ENCODE results near the gene MAP3K6.

MAP3K6 gene

GRCh38 chr1:27331426-27331825 lies 35.3 kb downstream of the MAP3K6 start:
- DNase-seq, result no peak

DNA sequence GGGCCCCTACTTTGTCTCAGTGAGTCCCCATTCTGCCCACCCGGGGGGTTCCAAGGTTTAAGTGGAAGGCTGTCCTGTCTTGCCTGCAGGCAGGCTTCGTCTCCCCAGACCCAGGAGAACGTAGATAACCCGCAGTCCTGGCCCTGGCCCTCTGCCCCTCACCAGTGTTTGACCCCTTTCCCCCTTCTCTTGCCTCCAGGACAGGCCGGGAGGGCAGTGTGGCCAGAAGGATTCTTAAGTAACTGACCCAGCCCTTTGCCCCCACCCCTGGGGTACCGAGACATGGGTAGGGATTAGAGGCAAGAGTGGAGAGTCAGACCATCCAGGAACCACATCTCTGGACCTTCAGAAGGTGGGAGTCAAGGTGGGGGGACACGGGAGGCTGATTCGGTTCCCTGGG lies 36.0 kb downstream of the MAP3K6 start:
- DNase-seq, result no peak

DNA sequence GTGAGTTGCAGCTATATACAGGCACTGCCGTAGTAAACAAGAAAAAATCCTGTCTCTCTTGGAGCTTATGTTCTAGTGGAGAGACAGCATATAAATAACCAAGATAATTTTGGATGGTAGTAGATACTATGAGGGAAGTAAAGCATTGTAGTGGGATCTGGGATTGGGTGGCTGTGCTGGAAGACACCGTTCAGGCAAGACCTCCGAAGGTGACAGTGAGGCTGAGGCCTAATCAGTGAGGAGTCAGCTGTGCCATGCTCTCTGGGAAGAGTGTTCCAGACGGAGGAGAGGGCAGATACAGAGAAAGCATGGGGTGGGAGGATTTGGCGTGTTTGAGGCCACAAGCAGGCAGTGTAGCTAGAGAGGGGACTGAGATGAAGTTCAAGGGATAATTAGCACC lies 38.8 kb downstream of the MAP3K6 start:
- DNase-seq, result no peak

- no peak for DNase-seq
These were observed 41.5 kb downstream of the MAP3K6 start for GRCh38 chr1:27325286-27325685.

GRCh38 chr1:27322569-27323240 lies 44.1 kb downstream of the MAP3K6 start:
- DNase-seq, result no peak

- peak; percentile 96 for DNase-seq
These were observed 44.8 kb downstream of the MAP3K6 start, which contains the start of gene TMEM222 for GRCh38 chr1:27321813-27322568. Gene TMEM222 (plus strand): TSS chr1:27322163. CDS start chr1:27322198, 35 bp downstream.

DNA sequence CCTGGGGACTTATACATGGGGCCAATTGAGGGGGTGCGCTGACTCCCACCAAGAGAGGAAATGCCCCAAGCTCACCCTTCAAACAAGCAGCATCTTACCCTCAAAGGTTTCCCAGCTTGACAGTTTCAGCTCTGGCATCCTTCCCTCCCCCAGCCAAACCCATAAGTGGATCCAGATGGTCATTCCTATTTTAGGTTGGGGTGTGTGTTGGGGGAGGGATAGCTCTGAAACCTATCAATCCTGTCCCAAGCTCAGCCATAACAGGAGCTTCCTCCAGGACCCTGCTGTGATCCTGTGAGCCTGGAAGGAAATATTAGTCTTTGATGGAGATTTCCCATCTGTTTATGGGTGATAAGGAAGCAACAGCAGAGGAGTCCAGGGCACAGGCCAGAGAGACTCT lies 48.2 kb downstream of the MAP3K6 start:
- no peak for DNase-seq

DNA sequence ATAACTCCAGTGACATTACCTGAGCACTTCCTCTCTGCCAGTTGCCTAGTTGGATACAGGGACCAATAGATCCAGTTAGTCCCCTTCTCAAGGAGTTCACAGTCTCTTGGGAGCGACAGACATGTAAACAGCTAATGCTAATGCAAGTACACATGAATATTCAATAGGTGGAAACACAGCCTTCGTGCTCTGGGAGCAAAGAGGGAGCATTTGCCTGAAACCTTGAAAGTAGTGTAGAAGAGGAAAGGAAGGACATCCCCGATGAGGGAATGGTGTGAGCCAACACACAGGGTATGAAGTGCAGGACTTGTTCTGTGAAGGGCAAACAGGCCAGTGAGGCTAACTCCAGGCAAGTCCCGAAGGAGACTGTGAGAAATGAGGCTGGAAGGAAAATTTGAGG lies 48.6 kb downstream of the MAP3K6 start:
- DNase-seq, result no peak

DNA sequence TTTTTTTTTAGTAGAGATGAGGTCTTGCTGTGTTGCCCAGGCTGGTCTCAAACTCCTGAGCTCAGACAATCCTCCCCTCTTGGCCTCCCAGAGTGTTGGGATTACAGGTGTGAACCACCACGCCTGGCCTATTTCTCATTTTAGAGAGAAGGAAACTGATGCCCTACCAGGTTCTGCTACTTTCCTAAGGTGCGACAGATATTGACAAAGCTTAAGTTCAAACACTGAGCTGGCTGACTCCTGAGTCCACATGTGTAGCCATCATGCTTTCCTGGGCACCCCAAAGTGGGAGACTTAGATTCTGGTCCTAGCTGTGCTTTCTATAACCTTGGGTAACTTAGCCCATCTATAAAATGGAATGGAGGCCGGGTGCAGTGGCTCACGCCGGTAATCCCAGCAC lies 49.9 kb downstream of the MAP3K6 start:
- no peak for DNase-seq

DNA sequence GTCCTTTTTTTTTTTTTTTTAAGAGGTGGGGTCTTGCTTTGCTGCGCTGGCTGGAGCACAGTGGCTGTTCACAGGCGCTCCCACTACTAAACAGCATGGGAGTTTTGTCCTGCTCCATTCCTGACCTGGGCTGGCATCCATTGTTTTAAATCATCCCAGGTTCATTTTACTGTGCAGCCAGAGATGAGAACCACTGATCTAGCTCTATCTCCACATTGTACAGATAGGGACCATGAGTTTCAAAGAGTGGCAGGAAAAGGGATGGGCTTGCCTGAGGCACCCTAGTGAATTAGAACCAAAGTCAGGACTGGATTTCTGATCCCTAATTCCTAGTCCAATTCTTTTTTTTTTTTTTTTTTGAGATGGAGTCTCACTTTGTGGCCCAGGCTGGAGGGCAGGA lies 52.0 kb downstream of the MAP3K6 start:
- no peak for DNase-seq

DNA sequence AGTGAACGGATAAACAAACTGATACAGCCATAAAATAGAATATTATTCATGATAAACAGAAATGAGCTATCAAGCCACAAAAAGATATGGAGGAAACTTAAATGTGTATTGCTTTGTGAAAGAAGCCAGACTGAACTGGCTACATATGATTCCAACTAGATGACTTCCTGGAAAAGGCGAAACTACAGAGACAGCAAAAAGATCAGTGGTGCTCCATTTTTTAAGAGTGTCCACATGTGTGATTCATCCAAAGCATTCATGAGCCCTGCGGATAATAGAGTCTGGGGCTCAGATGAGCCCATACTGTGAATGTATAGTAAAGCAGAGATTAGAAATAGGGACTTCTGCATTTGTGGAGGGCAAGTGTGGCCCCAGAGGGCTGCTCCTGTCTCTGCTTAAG lies 52.6 kb downstream of the MAP3K6 start:
- DNase-seq, result no peak

GRCh38 chr1:27307874-27308598 lies 58.7 kb downstream of the MAP3K6 start:
- peak; percentile 52 for DNase-seq

GRCh38 chr1:27306892-27307761 lies 59.6 kb downstream of the MAP3K6 start:
- peak; percentile 57 for DNase-seq

DNA sequence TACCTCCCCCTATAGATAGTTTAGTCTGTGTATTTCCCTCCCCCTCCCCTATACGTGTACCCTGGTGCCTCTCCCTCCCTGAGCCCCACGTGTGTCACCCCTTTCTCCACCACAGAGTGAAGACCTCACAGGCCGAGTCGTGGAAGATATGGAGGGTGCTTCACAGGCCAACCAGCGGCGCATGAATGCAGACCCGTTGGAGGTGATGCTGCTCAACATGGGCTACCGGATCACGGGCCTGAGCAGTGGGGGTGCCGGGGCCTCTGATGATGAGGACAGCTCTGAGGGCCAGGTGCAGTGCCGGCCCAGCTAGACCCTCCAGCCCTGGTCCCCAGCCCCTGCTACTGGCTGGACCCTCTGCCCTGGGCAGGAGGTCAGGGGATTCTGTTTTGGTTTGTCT lies 60.7 kb downstream of the MAP3K6 start:
- DNase-seq, result no peak

All from NCI-H1436 (cell line).